ENCODE results near the gene STAG1.
"Not testable (repeated sequence)": the region's sequence is repeated elsewhere in the genome, so short reads cannot be mapped to it uniquely, and the experiment has no call there.

STAG1 gene

GRCh38 chr3:136670166-136670565 lies 82.0 kb downstream of the STAG1 start:
- Histone ChIP-seq H3K79me2 (ENCODE audit: insufficient read depth, low read length) (peaks cover 90% of the 10 kb centered on the region), H3K9ac (ENCODE audit: low read depth, low read length, poor library complexity, severe bottlenecking) (no peak overlapping the region), H3K4me3 (ENCODE audit: low read length, poor library complexity, severe bottlenecking) (no peak overlapping the region)

GRCh38 chr3:136667081-136667480 lies 85.1 kb downstream of the STAG1 start:
- H3K36me3 ChIP-seq (ENCODE audit: insufficient read depth, low read length): peaks cover 7% of the 10 kb centered on the region; the same call in 1 of the 2 replicates
- no peaks in the 10 kb centered on the region for H3K9me3 ChIP-seq (ENCODE audit: insufficient read depth, low read depth, low read length)
- TF ChIP-seq EZH2phosphoT487 (IDR thresholded peaks at IDR 0.05; ENCODE audit: borderline replicate concordance) (no peak), CTCF (conservative IDR thresholded peaks at IDR 0.05; ENCODE audit: low read length) (no peak)
- H3K4me2 ChIP-seq (ENCODE audit: low read depth, low read length, poor library complexity, severe bottlenecking): no peak overlapping the region
- H3K9me2 ChIP-seq (replicated peaks; ENCODE audit: low read depth, low read length): no peaks in the 10 kb centered on the region
- no peaks in the 10 kb centered on the region for H4K20me1 ChIP-seq (ENCODE audit: insufficient read depth, low read length, poor library complexity, severe bottlenecking)
- H3K27me3 ChIP-seq (ENCODE audit: insufficient read depth, low read length, poor library complexity, severe bottlenecking): no peaks in the 10 kb centered on the region
- H3K4me3 ChIP-seq (ENCODE audit: low read length, poor library complexity, severe bottlenecking): no peak overlapping the region
- peaks cover 91% of the 10 kb centered on the region for H3K79me2 ChIP-seq (ENCODE audit: insufficient read depth, low read length)
- H3F3A ChIP-seq (ENCODE audit: low read depth): no peaks in the 10 kb centered on the region
- no peak overlapping the region for H2AFZ ChIP-seq (ENCODE audit: low read length)
- H3K4me1 ChIP-seq (ENCODE audit: insufficient read depth, low read length, poor library complexity, severe bottlenecking): peaks cover 13% of the 10 kb centered on the region
- H3K9ac ChIP-seq (ENCODE audit: low read depth, low read length, poor library complexity, severe bottlenecking): no peak overlapping the region

More at GRCh38 chr3:136670166-136670565, 82.0 kb downstream of the STAG1 start:
- H3K4me1 ChIP-seq (ENCODE audit: insufficient read depth, low read length, poor library complexity, severe bottlenecking): peaks cover 25% of the 10 kb centered on the region
- H4K20me1 ChIP-seq (ENCODE audit: insufficient read depth, low read length, poor library complexity, severe bottlenecking): peaks cover 7% of the 10 kb centered on the region
- no peak overlapping the region for H2AFZ ChIP-seq (ENCODE audit: low read length)
- H3K4me2 ChIP-seq (ENCODE audit: low read depth, low read length, poor library complexity, severe bottlenecking): no peak overlapping the region
- H3K27me3 ChIP-seq (ENCODE audit: insufficient read depth, low read length, poor library complexity, severe bottlenecking): no peaks in the 10 kb centered on the region
- peaks cover 7% of the 10 kb centered on the region; the same call in 1 of the 2 replicates for H3K36me3 ChIP-seq (ENCODE audit: insufficient read depth, low read length)
- H3F3A ChIP-seq (ENCODE audit: low read depth): no peaks in the 10 kb centered on the region
- H3K9me2 ChIP-seq (replicated peaks; ENCODE audit: low read depth, low read length): no peaks in the 10 kb centered on the region
- TF ChIP-seq CTCF (conservative IDR thresholded peaks at IDR 0.05; ENCODE audit: low read length): no peak
- TF ChIP-seq EZH2phosphoT487 (IDR thresholded peaks at IDR 0.05; ENCODE audit: borderline replicate concordance): no peak
- no peaks in the 10 kb centered on the region for H3K9me3 ChIP-seq (ENCODE audit: insufficient read depth, low read depth, low read length)

- not testable (repeated sequence) for H3K36me3 ChIP-seq (ENCODE audit: insufficient read depth, low read length); H4K20me1 ChIP-seq (ENCODE audit: insufficient read depth, low read length, poor library complexity, severe bottlenecking); H3K4me3 ChIP-seq (ENCODE audit: low read length, poor library complexity, severe bottlenecking); H2AFZ ChIP-seq (ENCODE audit: low read length); H3K9me2 ChIP-seq (replicated peaks; ENCODE audit: low read depth, low read length); H3K9ac ChIP-seq (ENCODE audit: low read depth, low read length, poor library complexity, severe bottlenecking); H3K9me3 ChIP-seq (ENCODE audit: insufficient read depth, low read depth, low read length); H3K4me2 ChIP-seq (ENCODE audit: low read depth, low read length, poor library complexity, severe bottlenecking); H3F3A ChIP-seq (ENCODE audit: low read depth); H3K27me3 ChIP-seq (ENCODE audit: insufficient read depth, low read length, poor library complexity, severe bottlenecking)
- peaks cover 91% of the 10 kb centered on the region for H3K79me2 ChIP-seq (ENCODE audit: insufficient read depth, low read length)
- peaks cover 11% of the 10 kb centered on the region for H3K4me1 ChIP-seq (ENCODE audit: insufficient read depth, low read length, poor library complexity, severe bottlenecking)
Measured at GRCh38 chr3:136666301-136666700, 85.9 kb downstream of the STAG1 start.

GRCh38 chr3:136664771-136665170 lies 87.4 kb downstream of the STAG1 start:
- peaks cover 7% of the 10 kb centered on the region; the same call in 1 of the 2 replicates for H3K36me3 ChIP-seq (ENCODE audit: insufficient read depth, low read length)
- no peaks in the 10 kb centered on the region for H3K27me3 ChIP-seq (ENCODE audit: insufficient read depth, low read length, poor library complexity, severe bottlenecking)
- H3K9ac ChIP-seq (ENCODE audit: low read depth, low read length, poor library complexity, severe bottlenecking): no peak overlapping the region
- no peak overlapping the region for H2AFZ ChIP-seq (ENCODE audit: low read length)
- H4K20me1 ChIP-seq (ENCODE audit: insufficient read depth, low read length, poor library complexity, severe bottlenecking): peaks cover 10% of the 10 kb centered on the region
- TF ChIP-seq EZH2phosphoT487 (IDR thresholded peaks at IDR 0.05; ENCODE audit: borderline replicate concordance) (no peak), CTCF (conservative IDR thresholded peaks at IDR 0.05; ENCODE audit: low read length) (no peak)
- H3K9me3 ChIP-seq (ENCODE audit: insufficient read depth, low read depth, low read length): no peaks in the 10 kb centered on the region
- peaks cover 91% of the 10 kb centered on the region for H3K79me2 ChIP-seq (ENCODE audit: insufficient read depth, low read length)
- no peak overlapping the region for H3K4me3 ChIP-seq (ENCODE audit: low read length, poor library complexity, severe bottlenecking)
- peaks cover 11% of the 10 kb centered on the region for H3K4me1 ChIP-seq (ENCODE audit: insufficient read depth, low read length, poor library complexity, severe bottlenecking)
- no peaks in the 10 kb centered on the region for H3K9me2 ChIP-seq (replicated peaks; ENCODE audit: low read depth, low read length)
- no peak overlapping the region for H3K4me2 ChIP-seq (ENCODE audit: low read depth, low read length, poor library complexity, severe bottlenecking)
- H3F3A ChIP-seq (ENCODE audit: low read depth): no peaks in the 10 kb centered on the region

All from Loucy (cell line).